ENCODE data around the gene NIPAL1.

- TF ChIP-seq CTCF (conservative IDR thresholded peaks at IDR 0.05; ENCODE audit: low read depth, low read length) (no peak), EZH2 (IDR thresholded peaks at IDR 0.05; ENCODE audit: borderline replicate concordance, low read depth, low read length, poor library complexity, severe bottlenecking) (no peak)
Measured at GRCh38 chr4:48031802-48032525, 15.4 kb downstream of the NIPAL1 start.
